Neural progenitor cell (in vitro differentiated cells): ENCODE results near the gene MS4A3.
"Not testable (repeated sequence)": the region's sequence is repeated elsewhere in the genome, so short reads cannot be mapped to it uniquely, and the experiment has no call there.

Experiments
- EZH2 ChIP-seq: fragments of 200-600 bp; sonication (generic); IDR thresholded peaks from 2 replicates; pipeline ENCODE4 v1.6.1; 2017; ENCODE audit warnings: antibody characterized with exemption, mild to moderate bottlenecking, moderate library complexity
- EZH2phosphoT487 ChIP-seq: fragments of 200-600 bp; sonication (generic); IDR thresholded peaks from 2 replicates; pipeline ENCODE4 v1.6.1; 2017; ENCODE audit warnings: antibody characterized with exemption
- TF ChIP-seq, protein P1 (sequence below): fragments of 200-600 bp; sonication (generic); IDR thresholded peaks from 2 replicates; pipeline ENCODE4 v1.5.1; 2017; ENCODE audit warnings: antibody characterized with exemption, mild to moderate bottlenecking

DNA sequence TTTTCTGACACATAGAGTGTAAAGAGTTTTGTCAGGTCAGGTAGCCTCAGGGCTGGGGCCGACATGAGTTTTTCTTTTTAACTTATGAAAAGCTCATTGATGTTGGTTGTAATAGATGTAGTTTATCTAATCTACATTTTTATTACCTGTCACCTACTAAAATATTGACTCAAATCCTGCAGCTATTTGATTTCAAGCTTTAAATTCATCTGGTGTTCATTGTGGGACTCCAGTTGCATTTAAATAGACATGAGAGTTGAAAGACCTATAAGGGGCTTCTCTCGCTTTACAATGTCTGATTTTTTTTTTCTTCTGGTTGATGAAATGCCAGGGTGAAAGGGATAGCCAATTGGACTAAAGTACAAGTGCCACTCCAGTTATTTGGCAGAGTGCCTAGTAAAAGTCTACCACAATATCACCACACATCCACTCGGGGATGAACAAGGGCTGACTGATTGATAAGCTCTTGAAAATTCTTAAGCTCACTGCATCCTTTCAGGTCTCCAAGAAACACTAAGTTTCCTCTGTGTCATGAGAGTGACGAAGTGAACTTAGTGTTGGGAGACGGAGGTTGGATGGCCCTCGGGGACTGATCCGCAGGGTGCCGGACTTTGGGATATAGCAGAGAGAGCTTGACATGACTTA lies 48.1 kb downstream of the MS4A3 start:
- TF ChIP-seq, protein P1, sequence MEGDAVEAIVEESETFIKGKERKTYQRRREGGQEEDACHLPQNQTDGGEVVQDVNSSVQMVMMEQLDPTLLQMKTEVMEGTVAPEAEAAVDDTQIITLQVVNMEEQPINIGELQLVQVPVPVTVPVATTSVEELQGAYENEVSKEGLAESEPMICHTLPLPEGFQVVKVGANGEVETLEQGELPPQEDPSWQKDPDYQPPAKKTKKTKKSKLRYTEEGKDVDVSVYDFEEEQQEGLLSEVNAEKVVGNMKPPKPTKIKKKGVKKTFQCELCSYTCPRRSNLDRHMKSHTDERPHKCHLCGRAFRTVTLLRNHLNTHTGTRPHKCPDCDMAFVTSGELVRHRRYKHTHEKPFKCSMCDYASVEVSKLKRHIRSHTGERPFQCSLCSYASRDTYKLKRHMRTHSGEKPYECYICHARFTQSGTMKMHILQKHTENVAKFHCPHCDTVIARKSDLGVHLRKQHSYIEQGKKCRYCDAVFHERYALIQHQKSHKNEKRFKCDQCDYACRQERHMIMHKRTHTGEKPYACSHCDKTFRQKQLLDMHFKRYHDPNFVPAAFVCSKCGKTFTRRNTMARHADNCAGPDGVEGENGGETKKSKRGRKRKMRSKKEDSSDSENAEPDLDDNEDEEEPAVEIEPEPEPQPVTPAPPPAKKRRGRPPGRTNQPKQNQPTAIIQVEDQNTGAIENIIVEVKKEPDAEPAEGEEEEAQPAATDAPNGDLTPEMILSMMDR, result not testable (repeated sequence)
- TF ChIP-seq EZH2phosphoT487, EZH2: not testable (repeated sequence)
